A549 (cell line): ENCODE measurements around the gene HHIPL2. TPM values are rescaled to one million over a fixed set of nuclear protein-coding genes. Genes with fewer than 3 reads are reported as not detected.

Experiments
- ATAC-seq, 2 experiments: fragments of 200-7000 bp in 1 of 2; fragments of >200 bp in 1 of 2; cut with Nextera tagmentation in 1 of 2; cut with Tn5 transposase in 1 of 2; 3 replicates each; pipeline versions ENCODE4 v1.8.0 to v1.9.1; 2018 to 2020; ENCODE audit warnings: mild to moderate bottlenecking in 1 of 2, moderate library complexity in 1 of 2
- CTCF ChIA-PET: fragments of 300-600 bp; sonication (Branson Sonifier 250); formaldehyde crosslinking; extraction: SDS; loops from one replicate; lab custom pipeline; 2021; ENCODE audit warnings: antibody characterized with exemption, inconsistent platforms; lab: Yijun Ruan, JAX
- POLR2A ChIA-PET: fragments of 350-600 bp; formaldehyde crosslinking; extraction: SDS; loops from one replicate; lab custom pipeline; 2021; ENCODE audit warnings: antibody characterized with exemption, inconsistent platforms; lab: Yijun Ruan, JAX
- DNase-seq, 2 experiments: peaks; one replicate each; pipeline versions ENCODE4 v3.0.0 to v3.0.0-alpha.2; 2011 to 2016; ENCODE audit warnings: low read depth in 1 of 2, low spot score in 1 of 2
- FAIRE-seq: peaks from 2 replicates; lab custom pipeline; 2011; peaks lifted over from hg19 to GRCh38; lab: Jason Lieb, UNC
- H3K27ac ChIP-seq, 2 experiments: fragments of >200 bp; sonication (Bioruptor Twin); formaldehyde crosslinking; 3 replicates each; pipeline ENCODE4 v1.5.1; 2016 to 2017
- H3K4me1 ChIP-seq: fragments of >200 bp; sonication (Bioruptor Twin); formaldehyde crosslinking; 3 replicates; pipeline ENCODE4 v1.6.1; 2016
- H3K4me2 ChIP-seq: fragments of >200 bp; sonication (Bioruptor Twin); formaldehyde crosslinking; 3 replicates; pipeline ENCODE4 v1.6.1; 2016
- H3K4me3 ChIP-seq: fragments of >200 bp; sonication (Bioruptor Twin); formaldehyde crosslinking; 3 replicates; pipeline ENCODE4 v1.5.1; 2016
- H3K9me3 ChIP-seq: fragments of >200 bp; sonication (Bioruptor Twin); formaldehyde crosslinking; 3 replicates; pipeline ENCODE4 v1.6.1; 2016
- CBX2 ChIP-seq: fragments of 200-600 bp; sonication (generic); IDR thresholded peaks from 2 replicates; pipeline ENCODE4 v1.6.1; 2016; ENCODE audit warnings: low read depth, mild to moderate bottlenecking, borderline replicate concordance
- CEBPB ChIP-seq, 2 experiments: fragments of >200 bp in 1 of 2; sonication (Bioruptor Twin) in 1 of 2; formaldehyde crosslinking in 1 of 2; IDR thresholded peaks; 2 replicates each; pipeline ENCODE4 v1.6.1; 2012 to 2016
- CHD4 ChIP-seq: fragments of 200-600 bp; sonication (generic); IDR thresholded peaks from 2 replicates; pipeline ENCODE4 v1.6.1; 2016; ENCODE audit warnings: antibody characterized with exemption, mild to moderate bottlenecking, borderline replicate concordance
- EHF ChIP-seq: fragments of 250-450 bp; sonication (Bioruptor Pico); IDR thresholded peaks from 2 replicates; pipeline ENCODE4 v1.5.0; 2020; ENCODE audit warnings: mild to moderate bottlenecking
- ESRRA ChIP-seq: fragments of 150-350 bp; IDR thresholded peaks from 2 replicates; pipeline ENCODE4 v1.6.1; 2014; ENCODE audit warnings: mild to moderate bottlenecking, low read length, borderline replicate concordance
- FOSL2 ChIP-seq, 2 experiments: fragments of 450-650 bp in 1 of 2; fragments of >200 bp in 1 of 2; sonication (Bioruptor Twin) in 1 of 2; formaldehyde crosslinking; IDR thresholded peaks; 2 replicates each; pipeline versions ENCODE4 v1.5.0 to v1.6.1; 2016 to 2020; ENCODE audit warnings: mild to moderate bottlenecking in 1 of 2, moderate library complexity in 1 of 2
- FOXS1 ChIP-seq: fragments of 250-450 bp; sonication (Bioruptor Pico); IDR thresholded peaks from 2 replicates; pipeline ENCODE4 v1.5.0; 2020; ENCODE audit warnings: mild to moderate bottlenecking, moderate library complexity
- HEYL ChIP-seq: fragments of 250-450 bp; sonication (Bioruptor Pico); IDR thresholded peaks from 2 replicates; pipeline ENCODE4 v1.8.0; 2021; ENCODE audit warnings: mild to moderate bottlenecking, moderate library complexity
- HOXA7 ChIP-seq: fragments of 250-450 bp; sonication (Bioruptor Pico); IDR thresholded peaks from 2 replicates; pipeline ENCODE4 v1.5.0; 2020; ENCODE audit warnings: mild to moderate bottlenecking, moderate library complexity
- HOXB13 ChIP-seq: fragments of 250-450 bp; sonication (Bioruptor Pico); IDR thresholded peaks from 2 replicates; pipeline ENCODE4 v1.5.0; 2020; ENCODE audit warnings: low read depth, mild to moderate bottlenecking, moderate library complexity
- JUNB ChIP-seq: fragments of >200 bp; sonication (Bioruptor Twin); formaldehyde crosslinking; IDR thresholded peaks from 2 replicates; pipeline ENCODE4 v1.6.1; 2016
- KDM1A ChIP-seq: fragments of 200-600 bp; sonication (generic); IDR thresholded peaks from 2 replicates; pipeline ENCODE4 v1.6.1; 2016; ENCODE audit warnings: low read depth, mild to moderate bottlenecking
- NFE2L2 ChIP-seq: fragments of 150-350 bp; conservative IDR thresholded peaks from 2 replicates; pipeline ENCODE4 v1.6.1; 2014; ENCODE audit warnings: low read length
- PHF8 ChIP-seq: fragments of 200-600 bp; sonication (generic); IDR thresholded peaks from 2 replicates; pipeline ENCODE4 v1.6.1; 2016; ENCODE audit warnings: low read depth, mild to moderate bottlenecking, antibody characterized with exemption, moderate library complexity, borderline replicate concordance
- POLR2A ChIP-seq: IDR thresholded peaks from 2 replicates; pipeline ENCODE4 v1.6.1; 2012; ENCODE audit warnings: mild to moderate bottlenecking, low read length
- RARB ChIP-seq: fragments of 250-450 bp; sonication (Bioruptor Pico); IDR thresholded peaks from 2 replicates; pipeline ENCODE4 v1.8.0; 2021; ENCODE audit warnings: mild to moderate bottlenecking, moderate library complexity
- RFX5 ChIP-seq: fragments of 450-650 bp; IDR thresholded peaks from 2 replicates; pipeline ENCODE4 v1.7.1; 2014; ENCODE audit warnings: antibody characterized with exemption, mild to moderate bottlenecking, moderate library complexity
- SMC3 ChIP-seq: fragments of >200 bp; sonication (Bioruptor Twin); formaldehyde crosslinking; IDR thresholded peaks from 3 replicates; pipeline ENCODE4 v1.6.1; 2018; ENCODE audit warnings: inconsistent platforms
- TFCP2L1 ChIP-seq: fragments of 250-450 bp; sonication (Bioruptor Pico); IDR thresholded peaks from 2 replicates; pipeline ENCODE4 v1.5.0; 2021; ENCODE audit warnings: mild to moderate bottlenecking
- TP53 ChIP-seq: fragments of 250-450 bp; sonication (Bioruptor Pico); IDR thresholded peaks from 2 replicates; pipeline ENCODE4 v1.5.0; 2021; ENCODE audit warnings: mild to moderate bottlenecking, moderate library complexity
- ZC3H11A ChIP-seq: fragments of 450-650 bp; IDR thresholded peaks from 2 replicates; pipeline ENCODE4 v1.6.1; 2014; ENCODE audit warnings: antibody characterized with exemption, mild to moderate bottlenecking
- ZFP36 ChIP-seq: fragments of 450-650 bp; IDR thresholded peaks from 2 replicates; pipeline ENCODE4 v1.6.1; 2014; ENCODE audit warnings: borderline replicate concordance; ENCODE audit not compliant: partially characterized antibody
- ZNF302 ChIP-seq: fragments of 250-450 bp; sonication (Bioruptor Pico); IDR thresholded peaks from 2 replicates; pipeline ENCODE4 v1.9.0; 2021; ENCODE audit warnings: inconsistent platforms, mild to moderate bottlenecking, moderate library complexity
- WGBS: methylation state at CpG from one replicate; pipeline ENCODE4 v1.1.6; 2017; ENCODE audit errors: missing lambda C conversion rate; 5-methylcytosine and 5-hydroxymethylcytosine counted together
- polyA plus RNA-seq, 4 experiments: library from polyadenylated mRNA; depleted of rRNA in 3 of 4; stranded (reverse); fragments of >200 nt; fragmentation: RNase III in 1 of 4; extraction: RNeasy Plus Mini Kit Qiagen cat#74134 plus additional on column Dnase treatment in 1 of 4; gene quantifications; 2 replicates in 3 of 4; 3 replicates in 1 of 4; pipeline ENCODE4 v1.2.3, GENCODE V29; 2011 to 2017
- TF ChIP-seq, protein P1 (sequence below): fragments of >200 bp; sonication (Bioruptor Twin); formaldehyde crosslinking; IDR thresholded peaks from 3 replicates; pipeline ENCODE4 v1.6.1; 2016
- TF ChIP-seq, protein P2 (sequence below): IDR thresholded peaks from 2 replicates; pipeline ENCODE4 v1.6.1; 2012

Gene HHIPL2
- polyA plus RNA-seq, 2 of the 4 experiments (the other 2 are of a cell fraction) = 16.6 to 19.6 TPM

DNA sequence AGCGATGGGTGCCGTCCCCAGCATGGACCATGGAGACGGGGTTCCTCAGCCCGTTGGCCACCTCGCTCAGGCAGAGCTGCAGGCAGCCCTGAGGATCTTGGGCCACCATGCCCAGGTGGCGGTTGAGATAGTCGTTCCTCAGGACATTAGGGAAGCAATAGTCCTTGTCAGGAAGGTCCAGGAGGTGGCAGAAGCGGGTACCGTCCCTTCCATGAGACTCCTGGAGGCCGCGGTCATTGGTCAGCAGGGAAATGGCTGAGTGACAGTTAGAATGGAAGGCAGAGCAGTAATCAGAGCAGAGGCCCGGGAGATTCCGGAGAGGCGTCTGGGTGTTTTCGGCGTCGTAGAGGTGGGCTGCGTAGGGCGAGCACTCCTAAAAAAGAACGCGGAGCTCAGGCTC, 4.1 kb downstream of the HHIPL2 start:
- Histone ChIP-seq H3K27ac (no peak overlapping the region), H3K4me2 (no peak overlapping the region), H3K4me3 (no peak overlapping the region), H3K9me3 (no peaks in the 10 kb centered on the region), H3K4me1 (peaks cover 37% of the 10 kb centered on the region)
- ATAC-seq (no peak), DNase-seq (peak in 1 of 2 experiments; percentile 32), FAIRE-seq (no peak)
- ChIA-PET POLR2A (no interaction called here), CTCF (no interaction called here)
- WGBS = 95% methylated on average over 20 of the region's 21 CpGs
- TF ChIP-seq ZNF302 (CRISPR knock-in tag) = no peak

DNA sequence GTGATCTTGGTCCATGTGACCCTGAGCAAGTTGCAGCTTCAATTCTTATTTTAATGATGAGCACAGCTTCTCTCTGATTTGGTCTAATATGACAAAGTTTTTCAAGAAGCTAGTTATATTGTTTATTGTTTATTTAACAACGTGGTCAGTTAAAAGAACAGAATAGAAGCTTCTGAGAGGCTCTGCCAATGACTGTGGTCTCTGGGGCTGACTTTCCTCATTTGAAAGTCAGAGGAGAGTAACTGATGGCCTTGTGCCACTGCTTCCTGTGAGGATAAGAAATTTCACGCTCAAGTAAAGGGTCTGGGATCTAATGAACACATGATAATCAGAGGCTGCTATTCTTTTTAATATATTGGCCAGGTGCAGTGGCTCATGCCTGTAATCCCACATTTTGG, 7.3 kb downstream of the HHIPL2 start:
- Histone ChIP-seq H3K4me2 (no peak overlapping the region), H3K9me3 (no peaks in the 10 kb centered on the region), H3K4me1 (peaks cover 7% of the 10 kb centered on the region; the same call in 2 of the 3 replicates), H3K27ac (no peak overlapping the region), H3K4me3 (no peak overlapping the region)
- CTCF ChIA-PET = interaction anchor here (0.7 kb wide), 1 partner anchor 76 kb away, joined by 3 read pairs; no protein-coding TSS in a partner anchor
- no peak for FAIRE-seq
- no peak for DNase-seq
- POLR2A ChIA-PET = no interaction called here
- 49% methylated on average over 2 of the region's 2 CpGs for WGBS
- TF ChIP-seq HOXB13 (CRISPR knock-in tag) = no peak
- TF ChIP-seq TFCP2L1 (CRISPR knock-in tag) = no peak
- no peak for TF ChIP-seq ZC3H11A
- TF ChIP-seq NFE2L2 = no peak
- TF ChIP-seq CBX2 = no peak
- no peak for TF ChIP-seq RFX5
- TF ChIP-seq HOXA7 (CRISPR knock-in tag) = no peak
- TF ChIP-seq PHF8 = no peak
- TF ChIP-seq FOXS1 (CRISPR knock-in tag) = no peak
- no peak for TF ChIP-seq JUNB
- no peak for ATAC-seq

DNA sequence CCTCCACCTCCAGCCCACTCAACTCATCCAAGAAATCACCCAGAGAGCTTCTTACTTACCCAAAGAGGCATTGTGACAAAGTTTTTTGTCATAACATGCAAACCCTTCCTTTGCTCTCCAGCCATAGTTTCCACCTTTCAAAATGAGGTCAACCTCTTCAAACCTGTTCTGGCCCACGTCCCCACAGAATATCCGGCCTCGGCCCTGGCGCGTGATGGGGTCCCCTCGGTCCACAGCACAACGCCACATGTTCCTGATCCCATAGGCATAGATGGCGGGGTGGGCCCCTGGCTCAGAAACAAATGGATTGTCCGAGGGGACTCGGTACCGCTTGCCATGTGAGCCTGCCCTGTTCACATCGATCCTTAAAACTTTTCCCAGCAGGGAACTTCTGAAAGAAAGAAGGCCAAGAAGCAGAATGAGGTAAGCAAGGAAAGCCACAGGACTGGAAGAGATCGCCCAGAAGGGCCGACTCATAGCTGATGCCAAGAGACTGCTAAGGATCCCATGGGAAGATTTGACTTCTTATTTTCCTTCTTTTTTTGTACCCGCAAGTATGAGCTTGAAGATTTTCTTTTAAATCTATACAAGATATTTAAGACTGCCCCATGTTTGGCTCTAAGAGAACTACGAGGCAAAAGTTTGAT, 7.8 kb downstream of the HHIPL2 start:
- ChIA-PET POLR2A (no interaction called here), CTCF (interaction anchor here (0.6 to 0.7 kb wide), 2 partner anchors 75 to 96 kb away, joined by 3 read pairs; no protein-coding TSS in a partner anchor)
- Histone ChIP-seq H3K4me2 (no peak overlapping the region), H3K4me3 (no peak overlapping the region), H3K27ac (no peak overlapping the region), H3K4me1 (peaks cover 2% of the 10 kb centered on the region; the same call in 1 of the 3 replicates), H3K9me3 (no peaks in the 10 kb centered on the region)
- WGBS = 79% methylated on average over 14 of the region's 16 CpGs
- no peak for TF ChIP-seq SMC3
- TF ChIP-seq CHD4 = no peak
- TF ChIP-seq TP53 (CRISPR knock-in tag) = no peak
- no peak for TF ChIP-seq KDM1A
- no peak for TF ChIP-seq FOSL2 (IDR thresholded peaks at IDR 0.05)
- TF ChIP-seq FOSL2 (CRISPR knock-in tag; IDR thresholded peaks at IDR 0.05) = no peak
- no peak for TF ChIP-seq POLR2A
- no peak for TF ChIP-seq HEYL (CRISPR knock-in tag)
- TF ChIP-seq RFX5 = no peak
- TF ChIP-seq ZFP36 = no peak
- TF ChIP-seq, protein P1, sequence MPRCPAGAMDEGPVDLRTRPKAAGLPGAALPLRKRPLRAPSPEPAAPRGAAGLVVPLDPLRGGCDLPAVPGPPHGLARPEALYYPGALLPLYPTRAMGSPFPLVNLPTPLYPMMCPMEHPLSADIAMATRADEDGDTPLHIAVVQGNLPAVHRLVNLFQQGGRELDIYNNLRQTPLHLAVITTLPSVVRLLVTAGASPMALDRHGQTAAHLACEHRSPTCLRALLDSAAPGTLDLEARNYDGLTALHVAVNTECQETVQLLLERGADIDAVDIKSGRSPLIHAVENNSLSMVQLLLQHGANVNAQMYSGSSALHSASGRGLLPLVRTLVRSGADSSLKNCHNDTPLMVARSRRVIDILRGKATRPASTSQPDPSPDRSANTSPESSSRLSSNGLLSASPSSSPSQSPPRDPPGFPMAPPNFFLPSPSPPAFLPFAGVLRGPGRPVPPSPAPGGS = no peak
- no peak for TF ChIP-seq CEBPB (IDR thresholded peaks at IDR 0.05)
- TF ChIP-seq EHF (CRISPR knock-in tag) = no peak
- TF ChIP-seq JUNB = no peak
- TF ChIP-seq, protein P2, sequence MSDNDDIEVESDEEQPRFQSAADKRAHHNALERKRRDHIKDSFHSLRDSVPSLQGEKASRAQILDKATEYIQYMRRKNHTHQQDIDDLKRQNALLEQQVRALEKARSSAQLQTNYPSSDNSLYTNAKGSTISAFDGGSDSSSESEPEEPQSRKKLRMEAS = no peak
- no peak for TF ChIP-seq ESRRA
- TF ChIP-seq HOXA7 (CRISPR knock-in tag) = no peak
- TF ChIP-seq RARB (CRISPR knock-in tag) = no peak
- DNase-seq (no peak), ATAC-seq (no peak), FAIRE-seq (no peak)
